HCT116 (cell line): ENCODE results near the gene AQP7. TPM values are rescaled to one million over a fixed set of nuclear protein-coding genes. Genes with fewer than 3 reads are reported as not detected.

Experiments
- ATAC-seq: fragments of 200-7000 bp; cut with Tn5 transposase; 2 replicates; pipeline ENCODE4 v1.9.1; 2020; ENCODE audit warnings: mild to moderate bottlenecking, moderate library complexity
- BruUV-seq: library from RNA; stranded (reverse); fragments of 400-500 nt; replicated peaks from 2 replicates; lab custom pipeline; 2021; lab: Mats Ljungman, UMichigan
- CTCF ChIA-PET: fragments of 300-600 bp; sonication (Branson Sonifier 250); formaldehyde crosslinking; loops from one replicate; lab custom pipeline; 2021; ENCODE audit warnings: antibody characterized with exemption; lab: Charles Lee
- POLR2A ChIA-PET: fragments of 300-600, 350-600 bp; sonication (Branson Sonifier 250); formaldehyde crosslinking; loops from one replicate; lab custom pipeline; 2021; ENCODE audit warnings: antibody characterized with exemption; lab: Charles Lee
- RAD21 ChIA-PET, 2 experiments: fragments of 300-600 bp; sonication (Branson Sonifier 250); formaldehyde crosslinking; loops; one replicate each; lab custom pipeline; 2023; ENCODE audit warnings: low total read pairs in 2 of 2; ENCODE audit not compliant: uncharacterized antibody in 2 of 2, unreplicated experiment in 2 of 2, low non-redundant PET in 1 of 2; lab: Charles Lee
- DNase-seq: peaks from one replicate; pipeline ENCODE4 v3.0.0-alpha.2; 2010; ENCODE audit warnings: low read depth, low spot score
- H2AFZ ChIP-seq: fragments of 200-600 bp; shearing (Covaris generic), sonication (generic); 2 replicates; pipeline ENCODE4 v1.6.1; 2017; ENCODE audit warnings: low read depth, mixed run types, mixed read lengths, antibody characterized with exemption, low read length; ENCODE audit not compliant: poor library complexity, severe bottlenecking
- H3K27ac ChIP-seq: 2 replicates; pipeline ENCODE4 v1.5.1; 2012; ENCODE audit warnings: low read depth, low read length
- H3K27me3 ChIP-seq: fragments of 200-600 bp; sonication (generic); 2 replicates; pipeline ENCODE4 v1.6.1; 2016; ENCODE audit warnings: mixed run types, low read length, mixed read lengths; ENCODE audit not compliant: insufficient read depth
- H3K36me3 ChIP-seq, 2 experiments: fragments of 200-500 bp in 1 of 2; fragments of 200-600 bp in 1 of 2; sonication (Bioruptor generic) in 1 of 2; sonication (generic) in 1 of 2; 2 replicates each; pipeline versions ENCODE4 v1.5.1 to v1.6.1; 2014 to 2016; ENCODE audit warnings: low read length in 2 of 2, inconsistent platforms in 1 of 2, mixed read lengths in 1 of 2, mixed run types in 1 of 2; ENCODE audit not compliant: insufficient read depth in 2 of 2, control insufficient read depth in 1 of 2
- H3K4me1 ChIP-seq, 2 experiments: fragments of 200-600 bp in 1 of 2; sonication (generic) in 1 of 2; 2 replicates each; pipeline versions ENCODE4 v1.5.1 to v1.6.1; 2012 to 2017; ENCODE audit warnings: low read length in 2 of 2, inconsistent platforms in 1 of 2, mild to moderate bottlenecking in 1 of 2, mixed read lengths in 1 of 2, mixed run types in 1 of 2, moderate library complexity in 1 of 2; ENCODE audit not compliant: insufficient read depth in 2 of 2, control insufficient read depth in 1 of 2
- H3K4me2 ChIP-seq: fragments of 200-600 bp; sonication (generic); 2 replicates; pipeline ENCODE4 v1.6.1; 2017; ENCODE audit warnings: mixed run types, low read length, mixed read lengths
- H3K4me3 ChIP-seq, 2 experiments: fragments of 200-600 bp in 1 of 2; sonication (generic) in 1 of 2; replicated peaks in 1 of 2; 2 replicates each; pipeline ENCODE4 v1.5.1; 2011 to 2016; ENCODE audit warnings: low read length in 2 of 2, control low read depth in 1 of 2, low read depth in 1 of 2, mild to moderate bottlenecking in 1 of 2, mixed read lengths in 1 of 2, mixed run types in 1 of 2
- H3K79me2 ChIP-seq: fragments of 200-600 bp; sonication (generic); 2 replicates; pipeline ENCODE4 v1.6.1; 2017; ENCODE audit warnings: mild to moderate bottlenecking, mixed run types, low read length, moderate library complexity, mixed read lengths; ENCODE audit not compliant: insufficient read depth
- H3K9ac ChIP-seq: fragments of 200-600 bp; sonication (generic); 2 replicates; pipeline ENCODE4 v1.6.1; 2016; ENCODE audit warnings: low read length, mixed read lengths
- H3K9me2 ChIP-seq: fragments of 200-600 bp; sonication (generic), shearing (Covaris generic); 2 replicates; pipeline ENCODE4 v1.6.1; 2017; ENCODE audit warnings: mixed run types, mild to moderate bottlenecking, moderate library complexity; ENCODE audit not compliant: insufficient read depth
- H3K9me3 ChIP-seq, 2 experiments: fragments of 200-500 bp in 1 of 2; fragments of 200-600 bp in 1 of 2; sonication (Bioruptor generic) in 1 of 2; sonication (generic) in 1 of 2; 2 replicates each; pipeline ENCODE4 v1.6.1; 2014 to 2017; ENCODE audit warnings: low read length in 2 of 2, mixed read lengths in 2 of 2, inconsistent platforms in 1 of 2, low read depth in 1 of 2, mild to moderate bottlenecking in 1 of 2, mixed run types in 1 of 2, moderate library complexity in 1 of 2; ENCODE audit not compliant: control insufficient read depth in 1 of 2, insufficient read depth in 1 of 2
- H4K20me1 ChIP-seq: fragments of 200-600 bp; sonication (generic), shearing (Covaris generic); 2 replicates; pipeline ENCODE4 v1.6.1; 2017; ENCODE audit warnings: mixed run types, mild to moderate bottlenecking, moderate library complexity; ENCODE audit not compliant: insufficient read depth
- CEBPB ChIP-seq: IDR thresholded peaks from 2 replicates; pipeline ENCODE4 v1.6.1; 2012; ENCODE audit warnings: low read depth
- ELF1 ChIP-seq: IDR thresholded peaks from 2 replicates; pipeline ENCODE4 v1.6.1; 2012; ENCODE audit warnings: low read depth, borderline replicate concordance
- EZH2phosphoT487 ChIP-seq: fragments of 200-600 bp; IDR thresholded peaks from 2 replicates; pipeline ENCODE4 v1.6.1; 2018; ENCODE audit warnings: antibody characterized with exemption, borderline replicate concordance
- REST ChIP-seq: IDR thresholded peaks from 2 replicates; pipeline ENCODE4 v1.6.1; 2012; ENCODE audit warnings: low read depth
- intact Hi-C: fragments of 100-400 bp; cut with micrococcal nuclease; formaldehyde crosslinking; loops from 2 replicates; pipeline ENCODE4 v1.10.0; 2022
- total RNA-seq: library from RNA; stranded (reverse); gene quantifications from one replicate; pipeline ENCODE4 v1.2.1, GENCODE V29; 2021; ENCODE audit not compliant: unreplicated experiment

The AQP7 gene
- total RNA-seq, 1 experiment from 2014 or later, result 0.96 TPM

GRCh38 chr9:33443464-33444154 lies 41.2 kb upstream of the AQP7 start:
- ChIA-PET POLR2A (no interaction called here), RAD21 (no interaction called here), CTCF (interaction anchor here (0.6 to 5.9 kb wide), 3 partner anchors 8 to 29 kb away, joined by 3 to 39 read pairs (median 3); no protein-coding TSS in a partner anchor)
- no peak for DNase-seq
- Histone ChIP-seq H3K9me2 (no peaks in the 10 kb centered on the region), H3K27me3 (no peaks in the 10 kb centered on the region), H3K9me3 (no peaks in the 10 kb centered on the region), H3K4me2 (peak overlapping the region; percentile 72), H3K9ac (peak overlapping the region; percentile 22), H2AFZ (no peak overlapping the region), H3K36me3 (no peaks in the 10 kb centered on the region), H3K27ac (no peak overlapping the region; the same call in 1 of the 2 replicates), H3K79me2 (no peaks in the 10 kb centered on the region), H3K4me1 (peaks cover 56 to 66% of the 10 kb centered on the region in 2 experiments)
- BruUV-seq, result no TSS peak
- intact Hi-C loops, result no loop called here
- TF ChIP-seq EZH2phosphoT487, result no peak
- TF ChIP-seq ELF1, result no peak
- no peak for TF ChIP-seq CEBPB
- TF ChIP-seq REST, result no peak
- TF ChIP-seq, all 23 proteins: peak for 0
- no peaks in the 10 kb centered on the region for H4K20me1 ChIP-seq
- H3K4me3 ChIP-seq, result peak overlapping the region in 1 of 2 experiments; percentile 6; a peak in 1 of 4 replicates
- no peak for ATAC-seq
